ENCODE measurements around the gene FASTKD1.
A peak's percentile ranks its signal among the peaks of the same experiment; 100 is the strongest.
"Not testable (repeated sequence)": the region's sequence is repeated elsewhere in the genome, so short reads cannot be mapped to it uniquely, and the experiment has no call there.

The FASTKD1 gene, protein sequence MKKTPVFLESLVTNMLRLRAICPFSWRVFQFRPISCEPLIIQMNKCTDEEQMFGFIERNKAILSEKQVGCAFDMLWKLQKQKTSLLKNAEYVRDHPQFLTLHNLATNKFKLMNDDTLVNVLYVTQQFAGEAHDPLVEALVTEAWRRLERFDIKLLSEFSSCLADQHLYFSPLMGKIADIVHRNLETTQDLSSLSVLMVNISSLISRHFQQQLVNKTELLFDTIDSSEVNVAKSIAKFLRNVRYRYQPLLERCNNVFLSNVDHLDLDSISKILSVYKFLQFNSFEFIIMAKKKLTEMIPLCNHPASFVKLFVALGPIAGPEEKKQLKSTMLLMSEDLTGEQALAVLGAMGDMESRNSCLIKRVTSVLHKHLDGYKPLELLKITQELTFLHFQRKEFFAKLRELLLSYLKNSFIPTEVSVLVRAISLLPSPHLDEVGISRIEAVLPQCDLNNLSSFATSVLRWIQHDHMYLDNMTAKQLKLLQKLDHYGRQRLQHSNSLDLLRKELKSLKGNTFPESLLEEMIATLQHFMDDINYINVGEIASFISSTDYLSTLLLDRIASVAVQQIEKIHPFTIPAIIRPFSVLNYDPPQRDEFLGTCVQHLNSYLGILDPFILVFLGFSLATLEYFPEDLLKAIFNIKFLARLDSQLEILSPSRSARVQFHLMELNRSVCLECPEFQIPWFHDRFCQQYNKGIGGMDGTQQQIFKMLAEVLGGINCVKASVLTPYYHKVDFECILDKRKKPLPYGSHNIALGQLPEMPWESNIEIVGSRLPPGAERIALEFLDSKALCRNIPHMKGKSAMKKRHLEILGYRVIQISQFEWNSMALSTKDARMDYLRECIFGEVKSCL

DNA sequence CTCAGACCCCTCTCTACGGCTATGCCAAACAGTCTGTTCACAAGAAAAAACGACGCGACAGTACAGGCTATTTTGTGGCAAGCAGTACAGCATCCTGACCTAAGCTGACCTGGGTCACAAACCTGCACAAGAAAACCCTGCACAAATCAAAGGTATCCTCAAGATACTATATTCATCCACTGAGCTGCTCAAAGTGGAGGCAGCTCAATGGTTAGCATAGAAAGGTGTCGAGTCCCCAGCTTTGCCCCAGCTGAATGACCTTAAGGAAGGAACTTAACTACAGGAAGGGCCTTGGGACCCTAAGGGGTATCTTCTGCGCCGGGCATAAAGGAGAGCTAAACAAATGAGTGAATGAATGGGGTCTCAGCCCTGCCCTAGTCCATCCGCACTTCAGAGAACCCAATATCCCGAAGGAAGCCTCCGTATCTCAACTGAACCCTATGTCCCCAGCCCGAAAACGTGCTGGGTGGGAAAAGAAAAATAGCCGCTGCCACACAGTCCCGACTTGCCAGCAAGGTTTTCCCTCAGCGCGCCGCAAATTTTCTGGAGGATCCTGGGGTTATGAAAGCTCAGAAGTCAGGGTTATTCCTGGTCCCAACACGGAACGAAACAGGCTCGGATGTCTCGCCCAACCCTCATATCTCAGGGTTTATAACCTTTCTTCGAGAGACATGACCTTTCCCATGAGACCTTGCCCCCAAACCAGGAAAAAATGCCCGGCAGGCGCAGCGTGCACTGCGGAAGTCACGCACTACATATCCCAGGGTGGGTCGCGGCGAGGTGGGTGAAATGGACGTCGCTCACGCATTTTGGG lies at the start of gene FASTKD1:
Gene FASTKD1 (minus strand): TSS at position 706 of the 814 bp plus-strand sequence. CDS start 1,836 bp downstream, outside the sequence.
- DNase-seq (ENCODE audit: low read depth in 2 of 2), result peak; percentile 75 to 82

DNA sequence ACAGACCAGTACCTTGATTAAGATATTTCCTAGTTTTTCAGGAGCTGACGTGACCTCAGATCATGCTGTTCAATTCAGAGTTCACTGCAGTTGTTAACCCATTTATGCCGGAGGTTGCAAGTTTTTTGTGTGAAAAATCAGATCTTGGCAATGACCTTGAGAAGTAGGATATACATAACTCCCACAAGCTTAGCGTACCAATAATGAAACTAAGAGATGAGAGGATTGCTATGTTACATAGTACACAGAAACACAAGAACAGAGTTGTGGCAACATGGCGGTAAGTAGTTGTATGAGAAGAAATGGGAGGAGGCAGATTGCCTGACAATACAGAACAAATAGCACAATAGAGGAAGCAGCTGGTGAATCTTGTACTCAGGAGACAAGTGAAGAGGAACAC lies 49.6 kb upstream of the FASTKD1 start:
- DNase-seq (ENCODE audit: low read depth in 2 of 2), result no peak

DNA sequence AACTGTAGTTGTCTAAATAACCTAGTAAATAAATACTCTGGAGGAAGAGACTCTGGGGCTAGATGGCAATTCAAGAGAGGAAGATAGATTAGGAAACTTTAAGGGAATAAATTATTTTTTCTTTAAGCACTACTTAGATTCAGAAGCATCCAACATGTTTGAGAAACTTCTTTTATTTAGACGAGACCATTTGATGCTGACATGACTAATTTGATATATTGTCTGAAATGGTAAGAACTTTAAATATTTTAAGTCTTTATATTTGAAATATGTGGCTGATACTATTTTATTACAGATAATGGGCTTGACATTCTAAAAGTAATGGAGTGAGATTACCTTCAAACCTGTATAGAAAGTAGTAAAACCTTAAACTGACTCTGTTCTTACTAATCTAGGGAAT lies 46.8 kb upstream of the FASTKD1 start:
- no peak for DNase-seq (ENCODE audit: low read depth in 2 of 2)

- no peak for DNase-seq (ENCODE audit: low read depth in 2 of 2)
These were observed 46.3 kb upstream of the FASTKD1 start for GRCh38 chr2:169619946-169620345.

DNA sequence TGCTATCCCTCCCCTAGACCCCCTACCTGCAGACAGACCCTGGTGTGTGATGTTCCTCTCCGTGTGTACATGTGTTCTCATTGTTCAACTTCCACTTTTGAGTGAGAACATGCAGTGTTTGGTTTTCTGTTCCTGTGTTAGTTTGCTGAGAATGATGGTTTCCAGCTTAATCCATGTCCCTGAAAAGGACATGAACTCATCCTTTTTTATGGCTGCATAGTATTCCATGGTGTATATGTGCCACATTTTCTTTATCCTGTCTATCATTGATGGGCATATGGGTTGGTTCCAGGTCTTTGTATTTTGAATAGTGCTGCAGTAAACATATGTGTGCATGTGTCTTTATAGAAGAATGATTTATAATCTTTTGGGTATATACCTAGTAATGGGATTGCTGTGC lies 42.3 kb upstream of the FASTKD1 start:
- not testable (repeated sequence) for DNase-seq (ENCODE audit: low read depth in 2 of 2)

DNA sequence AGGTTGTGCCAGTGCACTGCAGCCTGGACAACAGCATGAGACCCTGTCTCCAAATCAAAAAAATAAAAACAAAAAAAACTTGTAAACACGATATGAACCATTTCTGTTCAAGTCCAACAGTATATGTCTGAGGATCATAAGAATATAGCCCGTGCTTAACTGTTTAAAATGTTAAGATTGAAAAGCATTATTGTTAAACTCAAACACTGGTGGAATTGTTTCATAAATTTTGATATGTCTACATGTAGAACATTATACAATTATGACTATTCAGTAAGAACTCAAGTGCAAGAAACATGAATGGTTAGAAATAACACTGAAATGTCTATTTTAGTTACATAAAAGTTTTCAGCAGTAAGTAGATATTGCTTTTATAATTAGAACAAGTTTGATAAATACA lies 40.2 kb upstream of the FASTKD1 start:
- no peak for DNase-seq (ENCODE audit: low read depth in 2 of 2)

GRCh38 chr2:169609264-169609663 lies 35.6 kb upstream of the FASTKD1 start:
- DNase-seq (ENCODE audit: low read depth in 2 of 2), result no peak

GRCh38 chr2:169599568-169599967 lies 25.9 kb upstream of the FASTKD1 start:
- DNase-seq (ENCODE audit: low read depth in 2 of 2), result no peak

DNA sequence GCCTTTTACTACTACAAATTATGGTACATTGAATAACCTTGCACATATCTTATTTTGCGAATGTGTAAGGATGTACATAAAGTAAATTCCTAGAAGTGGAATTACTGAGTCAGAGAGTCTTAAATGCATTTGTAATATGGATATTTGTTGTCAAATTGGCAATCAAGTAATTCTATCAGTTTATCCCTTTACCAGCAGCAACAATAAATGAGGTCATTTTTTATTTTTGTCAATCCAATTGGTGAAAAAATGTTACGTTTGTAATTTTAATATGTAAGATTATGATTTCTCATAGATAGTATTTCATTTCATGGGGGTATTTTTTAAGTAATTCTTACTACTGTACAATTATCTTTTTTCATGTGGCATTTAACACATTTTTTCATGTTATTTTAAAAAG lies 25.3 kb upstream of the FASTKD1 start:
- no peak for DNase-seq (ENCODE audit: low read depth in 2 of 2)

- DNase-seq (ENCODE audit: low read depth in 2 of 2), result not testable (repeated sequence)
These were observed 22.9 kb upstream of the FASTKD1 start for GRCh38 chr2:169596546-169596945.

GRCh38 chr2:169590804-169591203 lies 17.1 kb upstream of the FASTKD1 start:
- DNase-seq (ENCODE audit: low read depth in 2 of 2), result no peak

DNA sequence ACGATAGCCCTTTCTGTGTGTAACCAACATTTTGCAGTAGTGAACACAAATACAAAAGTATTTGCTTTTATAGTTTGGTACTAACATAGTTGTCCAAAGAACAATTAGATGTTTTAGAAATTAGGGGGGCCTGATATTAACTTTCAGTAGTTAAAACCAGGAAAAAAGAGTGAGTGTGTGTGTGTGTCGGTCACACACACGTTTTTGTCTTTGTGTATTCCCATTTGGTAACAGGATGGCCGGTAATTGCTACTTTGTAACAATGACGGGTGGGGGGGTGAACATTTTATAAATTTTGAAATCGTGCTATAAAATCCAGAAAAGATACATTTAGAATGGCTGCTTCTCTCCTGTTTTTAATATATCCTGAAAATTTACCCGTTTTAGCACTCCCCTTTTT lies 12.0 kb upstream of the FASTKD1 start:
- no peak for DNase-seq (ENCODE audit: low read depth in 2 of 2)

GRCh38 chr2:169584005-169584877 lies 10.6 kb upstream of the FASTKD1 start, which contains the start of gene PPIG:
Gene PPIG (plus strand): TSS chr2:169584351. CDS start chr2:169604042, 19,691 bp downstream.
- DNase-seq (ENCODE audit: low read depth in 2 of 2), result peak; percentile 79 to 83

DNA sequence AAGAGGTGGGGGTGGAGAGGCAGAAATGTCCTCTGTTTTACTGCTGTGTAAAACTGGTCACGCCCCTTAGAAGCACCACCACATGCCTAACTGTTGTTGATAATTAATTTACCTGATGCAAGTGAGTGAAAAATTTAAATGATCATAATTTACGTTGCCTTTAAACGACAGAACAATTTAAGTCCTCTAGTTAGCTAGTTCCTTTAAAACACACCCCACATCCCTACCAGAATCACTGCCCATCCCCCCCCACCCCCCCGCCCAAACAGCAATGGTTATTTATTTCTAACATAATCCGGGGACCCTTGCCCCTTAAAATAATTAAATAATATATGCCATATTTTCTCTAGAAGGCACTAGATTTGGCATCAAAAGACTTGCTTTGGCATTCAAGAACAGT lies 9.9 kb upstream of the FASTKD1 start:
- no peak for DNase-seq (ENCODE audit: low read depth in 2 of 2)

DNA sequence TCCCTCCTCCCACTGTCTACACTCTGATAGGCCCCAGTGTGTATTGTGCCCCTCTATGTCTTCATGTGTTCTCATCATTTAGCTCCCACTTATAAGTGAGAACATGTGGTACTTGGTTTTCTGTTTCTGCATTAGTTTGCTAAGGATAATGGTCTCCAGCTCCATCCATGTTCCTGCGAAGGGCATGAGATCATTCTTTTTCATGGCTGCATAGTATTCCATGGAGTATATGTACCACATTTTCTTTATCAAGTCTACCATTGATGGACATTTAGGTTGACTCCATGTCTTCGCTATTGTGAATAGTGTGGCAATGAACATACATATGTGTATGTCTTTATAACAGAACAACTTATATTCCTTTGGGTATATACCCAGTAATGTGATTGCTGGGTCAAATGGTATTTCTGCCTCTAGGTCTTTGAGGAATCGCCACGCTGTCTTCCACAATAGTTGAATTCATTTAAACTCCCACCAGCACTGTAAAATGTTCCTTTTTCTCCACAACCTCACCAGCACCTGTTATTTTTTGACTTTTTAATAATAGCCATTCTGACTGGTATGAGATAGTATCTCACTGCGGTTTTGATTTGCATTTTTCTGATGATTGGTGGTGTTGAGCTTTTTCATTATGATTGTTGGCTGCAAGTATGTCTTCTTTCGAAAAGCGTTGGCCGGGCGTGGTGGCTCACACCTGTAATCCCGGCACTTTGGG lies 9.0 kb upstream of the FASTKD1 start:
- DNase-seq (ENCODE audit: low read depth in 2 of 2), result not testable (repeated sequence)

DNA sequence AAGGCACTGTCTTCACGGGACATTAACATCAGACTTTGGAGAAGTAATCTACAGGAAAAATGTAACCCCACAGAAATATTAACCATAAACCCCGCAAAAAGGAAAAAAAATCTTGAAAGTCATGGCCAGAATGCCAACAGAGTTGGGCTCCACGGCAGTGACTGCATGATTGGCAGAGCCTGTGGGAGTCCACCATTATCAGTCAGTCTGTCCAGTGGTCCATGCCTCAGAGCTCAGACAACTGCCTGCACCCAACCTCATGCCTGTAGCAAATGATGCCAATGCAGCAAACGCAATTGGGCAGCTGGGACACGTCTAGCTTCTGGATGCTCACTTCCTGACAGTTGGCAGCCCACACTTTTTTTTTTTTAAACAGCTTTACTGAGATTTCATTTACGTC lies 5.4 kb upstream of the FASTKD1 start:
- DNase-seq (ENCODE audit: low read depth in 2 of 2), result no peak

GRCh38 chr2:169575264-169575663 lies 1.6 kb upstream of the FASTKD1 start:
- not testable (repeated sequence) for DNase-seq (ENCODE audit: low read depth in 2 of 2)

GRCh38 chr2:169574539-169574938 lies 874 bp upstream of the FASTKD1 start:
- not testable (repeated sequence) for DNase-seq (ENCODE audit: low read depth in 2 of 2)

- no peak for DNase-seq (ENCODE audit: low read depth in 2 of 2)
These were observed 272 bp upstream of the FASTKD1 start for GRCh38 chr2:169573974-169574299.

DNA sequence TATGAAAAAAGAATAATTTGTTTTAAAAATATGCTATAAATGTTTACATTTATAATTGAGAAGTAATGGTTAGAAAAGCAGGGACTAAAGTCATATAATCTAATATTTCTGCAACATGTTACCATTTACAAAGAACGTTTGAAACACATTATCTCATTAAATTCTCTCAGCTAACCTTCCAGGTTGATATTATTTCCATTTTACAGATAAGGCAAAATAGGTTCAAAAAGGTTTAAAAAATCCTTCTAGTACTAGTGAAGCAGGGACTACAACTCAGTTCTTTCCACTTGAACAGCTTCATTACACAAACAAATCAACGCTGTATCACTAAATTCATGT lies 875 bp downstream of the FASTKD1 start:
- DNase-seq (ENCODE audit: low read depth in 2 of 2), result no peak

All from stimulated activated CD4-positive, alpha-beta T cell treated with anti-CD3 and anti-CD28 coated beads, Interleukin-15, amount 100 ng/mL, for 48 hours (primary cell).